Measurements from ENCODE around the gene STAB1. TPM values are rescaled to one million over a fixed set of nuclear protein-coding genes. Genes with fewer than 3 reads are reported as not detected.

Gene STAB1
- total and polyA plus RNA-seq, 2 of the 8 experiments (the other 6 are each of a cell fraction or from before 2014, with no cell fraction given): 1.0 to 1.9 TPM

- H3K4me1 ChIP-seq (replicated peaks in 1 of 4; ENCODE audit: control insufficient read depth in 3 of 4, insufficient read depth in 4 of 4, low read length in 3 of 4): peaks cover 0 to 6% (median 4%) of the 10 kb centered on the region in 4 experiments; a peak in 5 of 7 replicates
- H4K91ac ChIP-seq (replicated peaks; ENCODE audit: insufficient read length, low read length): no peak overlapping the region
- H3K9ac ChIP-seq (replicated peaks in 1 of 4; ENCODE audit: extremely low read depth in 1 of 4, low read depth in 3 of 4, low read length in 3 of 4): no peak overlapping the region
- POLR2A ChIA-PET (ENCODE audit: partially characterized antibody): interaction anchor here (1.0 to 4.4 kb wide), 6 partner anchors 9 to 166 kb away, joined by 3 to 25 read pairs (median 5); partner anchors contain the start of gene UQCC5
- WGBS, 2 experiments (ENCODE audit: extremely low coverage in 1 of 2, insufficient coverage in 1 of 2, insufficient read length in 1 of 2, insufficient replicate concordance in 2 of 2, low coverage in 1 of 2, low lambda C conversion rate in 2 of 2, missing lambda C conversion rate in 1 of 2): 87% methylated on average over 19 of the region's 20 CpGs; no CpG with 5 or more reads in 1 of the 2 experiments
- CTCF ChIA-PET (ENCODE audit: partially characterized antibody): interaction anchor here (0.8 to 4.4 kb wide), 5 partner anchors 15 to 136 kb away, joined by 3 to 14 read pairs (median 4); no protein-coding TSS in a partner anchor
- H3K56ac ChIP-seq (replicated peaks; ENCODE audit: insufficient read length, low read depth, low read length): no peak overlapping the region
- H3K14ac ChIP-seq (ENCODE audit: insufficient read length): no peak overlapping the region
- no peak overlapping the region for H2BK20ac ChIP-seq (ENCODE audit: low read length)
- peaks cover 0 to 18% of the 10 kb centered on the region in 2 experiments for H4K20me1 ChIP-seq (replicated peaks in 1 of 2; ENCODE audit: control insufficient read depth in 1 of 2, insufficient read depth in 2 of 2, low read length in 2 of 2)
- H3K4me2 ChIP-seq (ENCODE audit: insufficient read depth in 1 of 2, low read depth in 2 of 2, low read length in 2 of 2): no peak overlapping the region
- no peak overlapping the region for H3K4me3 ChIP-seq (ENCODE audit: extremely low read depth in 1 of 4, insufficient read depth in 2 of 4, low read depth in 3 of 4, low read length in 4 of 4)
- no peak overlapping the region for H2AFZ ChIP-seq (ENCODE audit: low read length)
- H4K8ac ChIP-seq (ENCODE audit: extremely low read depth, insufficient read depth, low read length): peak overlapping the region; percentile 65
- no peak overlapping the region for H3K4ac ChIP-seq (replicated peaks; ENCODE audit: insufficient read length, low read depth, low read length)
- H2BK15ac ChIP-seq (ENCODE audit: low read length): no peak overlapping the region
- H4K5ac ChIP-seq (ENCODE audit: insufficient read length, low read depth, low read length): no peak overlapping the region
- H2BK12ac ChIP-seq (ENCODE audit: low read depth, low read length): no peak overlapping the region
- H3K79me1 ChIP-seq (ENCODE audit: low read depth, low read length): no peaks in the 10 kb centered on the region
- H3K23ac ChIP-seq (ENCODE audit: insufficient read length): no peak overlapping the region
- H3K9me3 ChIP-seq (ENCODE audit: insufficient read depth in 2 of 2, low read depth in 1 of 2, low read length in 1 of 2): no peaks in the 10 kb centered on the region
- no peaks in the 10 kb centered on the region for H3K79me2 ChIP-seq (ENCODE audit: control insufficient read depth in 1 of 2, insufficient read depth in 2 of 2, low read length in 2 of 2)
- H3K18ac ChIP-seq (ENCODE audit: extremely low read depth, low read length): no peak overlapping the region
- DNase-seq (ENCODE audit: low read depth in 1 of 2, low spot score in 2 of 2) (no peak), FAIRE-seq (no peak)
- H3K27ac ChIP-seq (ENCODE audit: low read depth, low read length): no peak overlapping the region
- H3K27me3 ChIP-seq (replicated peaks in 1 of 4; ENCODE audit: control insufficient read depth in 3 of 4, extremely low read depth in 1 of 4, insufficient read depth in 3 of 4, low read length in 3 of 4): peaks cover 0 to 11% (median 4%) of the 10 kb centered on the region in 4 experiments; a peak in 5 of 7 replicates
- no peak overlapping the region for H2AK5ac ChIP-seq (ENCODE audit: low read depth, low read length)
- H3K23me2 ChIP-seq (ENCODE audit: low read depth, low read length): no peaks in the 10 kb centered on the region; the same call in 1 of the 2 replicates
- H3K36me3 ChIP-seq (ENCODE audit: control insufficient read depth in 2 of 4, insufficient read depth in 4 of 4, low read length in 3 of 4): peaks cover 3 to 28% (median 12%) of the 10 kb centered on the region in 4 experiments; a peak in 5 of 8 replicates
- no peak overlapping the region for H2BK120ac ChIP-seq (replicated peaks; ENCODE audit: low read depth, low read length)
- H2BK5ac ChIP-seq (ENCODE audit: low read depth, low read length): no peak overlapping the region
- TF ChIP-seq CREB1 (IDR thresholded peaks at IDR 0.05): no peak
These were observed 25.8 kb downstream of the STAB1 start for GRCh38 chr3:52520716-52521487.
